K562 (cell line): ENCODE results near the gene PPDPF. TPM values are rescaled to one million over a fixed set of nuclear protein-coding genes. Genes with fewer than 3 reads are reported as not detected.

Source experiments
- ATAC-seq: fragments of 200-7000 bp; cut with Tn5 transposase; 3 replicates; pipeline ENCODE4 v1.9.1; 2020; ENCODE audit warnings: moderate library complexity
- BruUV-seq: library from RNA; stranded (reverse); fragments of 400-500 nt; replicated peaks from 2 replicates; lab custom pipeline; 2021; lab: Mats Ljungman, UMichigan
- CTCF ChIA-PET: fragments of 300-600 bp; formaldehyde crosslinking; extraction: SDS; loops from one replicate; lab custom pipeline; 2021; ENCODE audit warnings: low intra/inter-chr PET ratio; lab: Yijun Ruan, JAX
- POLR2A ChIA-PET: fragments of 300-600, 350-650 bp; sonication (Branson Sonifier 250); formaldehyde crosslinking; extraction: SDS; loops from one replicate; lab custom pipeline; 2021; ENCODE audit warnings: antibody characterized with exemption, inconsistent platforms; lab: Yijun Ruan, JAX
- DNase-seq, 4 experiments: peaks; one replicate each; pipeline versions ENCODE4 v3.0.0 to v3.0.0-alpha.2; 2011 to 2018; ENCODE audit warnings: low spot score in 3 of 4, mixed read lengths in 3 of 4; ENCODE audit errors: extremely low read depth in 1 of 4
- FAIRE-seq: peaks from 2 replicates; lab custom pipeline; 2011; peaks lifted over from hg19 to GRCh38; lab: Jason Lieb, UNC
- H2AFZ ChIP-seq: 2 replicates; pipeline ENCODE4 v1.6.0; 2011; ENCODE audit warnings: low read depth, low read length, control low read depth, inconsistent platforms
- H3K27ac ChIP-seq: fragments of 200-600 bp; 3 replicates; pipeline ENCODE4 v1.8.0; 2011; ENCODE audit warnings: low read depth, mild to moderate bottlenecking, control low read depth, inconsistent platforms, low read length, moderate library complexity, mixed read lengths; ENCODE audit errors: extremely low read depth
- H3K27me3 ChIP-seq, 2 experiments: fragments of 300-600 bp in 1 of 2; 2 replicates in 1 of 2; 3 replicates in 1 of 2; pipeline versions ENCODE4 v1.6.0 to v1.8.0; 2011; ENCODE audit warnings: inconsistent platforms in 2 of 2, low read length in 2 of 2, mild to moderate bottlenecking in 1 of 2, mixed read lengths in 1 of 2, moderate library complexity in 1 of 2; ENCODE audit not compliant: control insufficient read depth in 2 of 2, insufficient read depth in 2 of 2
- H3K36me3 ChIP-seq: fragments of 300-600 bp; 3 replicates; pipeline ENCODE4 v1.8.0; 2011; ENCODE audit warnings: mild to moderate bottlenecking, low read length, inconsistent platforms; ENCODE audit not compliant: control insufficient read depth, insufficient read depth
- H3K4me1 ChIP-seq, 2 experiments: fragments of 200-600 bp in 1 of 2; replicated peaks in 1 of 2; 2 replicates in 1 of 2; 3 replicates in 1 of 2; pipeline versions ENCODE4 v1.5.1 to v1.8.0; 2011; ENCODE audit warnings: inconsistent platforms in 2 of 2, low read length in 2 of 2, mild to moderate bottlenecking in 1 of 2, mixed read lengths in 1 of 2, moderate library complexity in 1 of 2; ENCODE audit not compliant: control insufficient read depth in 2 of 2, insufficient read depth in 2 of 2
- H3K4me2 ChIP-seq: 2 replicates; pipeline ENCODE4 v1.6.1; 2011; ENCODE audit warnings: low read length, control low read depth, inconsistent platforms, mixed read lengths; ENCODE audit not compliant: insufficient read depth
- H3K4me3 ChIP-seq: fragments of 200-600 bp; sonication (generic), shearing (Covaris generic); 2 replicates; pipeline ENCODE4 v1.5.1; 2016; ENCODE audit warnings: control low read depth, inconsistent platforms
- H3K79me2 ChIP-seq: fragments of 200-600 bp; 3 replicates; pipeline ENCODE4 v1.8.0; 2011; ENCODE audit warnings: low read length, inconsistent platforms; ENCODE audit not compliant: control insufficient read depth, insufficient read depth
- H3K9ac ChIP-seq, 2 experiments: 2 replicates each; pipeline versions ENCODE4 v1.6.0 to v1.6.1; 2011; ENCODE audit warnings: low read depth in 2 of 2, low read length in 2 of 2, control low read depth in 1 of 2, inconsistent platforms in 1 of 2, mild to moderate bottlenecking in 1 of 2, mixed read lengths in 1 of 2; ENCODE audit not compliant: insufficient read depth in 1 of 2
- H3K9me1 ChIP-seq: one replicate; pipeline ENCODE4 v1.6.0; 2011; ENCODE audit warnings: inconsistent platforms, mild to moderate bottlenecking, low read length, moderate library complexity; ENCODE audit not compliant: control insufficient read depth, insufficient read depth
- H3K9me3 ChIP-seq: replicated peaks from 2 replicates; pipeline ENCODE4 v1.5.1; 2011; ENCODE audit warnings: low read depth, low read length, inconsistent platforms; ENCODE audit not compliant: control insufficient read depth, insufficient read depth
- H4K20me1 ChIP-seq: replicated peaks from 2 replicates; pipeline ENCODE4 v1.6.1; 2011; ENCODE audit warnings: low read length, inconsistent platforms, mixed read lengths; ENCODE audit not compliant: control insufficient read depth, insufficient read depth
- CCAR2 ChIP-seq: fragments of 200-400 bp; formaldehyde crosslinking; IDR thresholded peaks from 2 replicates; pipeline ENCODE4 v1.6.1; 2017; ENCODE audit warnings: mild to moderate bottlenecking, low read depth, low read length
- FOXA1 ChIP-seq: fragments of 450-650 bp; IDR thresholded peaks from 2 replicates; pipeline ENCODE4 v1.6.1; 2016; ENCODE audit warnings: mild to moderate bottlenecking, borderline replicate concordance
- FOXK1 ChIP-seq: sonication (generic); formaldehyde crosslinking; IDR thresholded peaks from 2 replicates; pipeline ENCODE4 v1.8.0; 2022; ENCODE audit warnings: missing genetic modification reagents, mild to moderate bottlenecking, borderline replicate concordance
- GABPB1 ChIP-seq: sonication (generic); formaldehyde crosslinking; IDR thresholded peaks from 2 replicates; pipeline ENCODE4 v1.8.0; 2022; ENCODE audit warnings: mild to moderate bottlenecking, missing genetic modification reagents
- KLF16 ChIP-seq: IDR thresholded peaks from 2 replicates; pipeline ENCODE4 v1.6.1; 2016; ENCODE audit warnings: antibody characterized with exemption
- SP2 ChIP-seq: IDR thresholded peaks from 2 replicates; pipeline ENCODE4 v1.6.1; 2011; ENCODE audit warnings: mild to moderate bottlenecking, low read depth, low read length, moderate library complexity; ENCODE audit not compliant: poor library complexity, severe bottlenecking; ENCODE audit errors: extremely low read depth
- STAT5A ChIP-seq: IDR thresholded peaks from 2 replicates; pipeline ENCODE4 v1.6.1; 2012; ENCODE audit warnings: low read length, inconsistent platforms, borderline replicate concordance
- STAT6 ChIP-seq: sonication (generic); formaldehyde crosslinking; IDR thresholded peaks from 2 replicates; pipeline ENCODE4 v1.8.1; 2023; ENCODE audit warnings: mild to moderate bottlenecking, missing genetic modification reagents
- ZNF217 ChIP-seq: sonication (generic); formaldehyde crosslinking; IDR thresholded peaks from 2 replicates; pipeline ENCODE4 v1.8.0; 2022; ENCODE audit warnings: mild to moderate bottlenecking, missing genetic modification reagents
- ZNF696 ChIP-seq: fragments of 250-450 bp; sonication (Bioruptor Pico); conservative IDR thresholded peaks from 2 replicates; pipeline ENCODE4 v1.4.0; 2020; ENCODE audit warnings: mild to moderate bottlenecking, moderate library complexity
- whole genome bisulfite sequencing: fragments of 100-300 bp; shearing (Covaris generic); methylation state at CpG from one replicate; pipeline ENCODE4 v1.1.6; 2016; ENCODE audit warnings: low coverage, mixed read lengths; ENCODE audit not compliant: insufficient coverage; ENCODE audit errors: missing lambda C conversion rate; 5-methylcytosine and 5-hydroxymethylcytosine counted together
- in situ Hi-C: fragments of 300-500 bp; cut with MboI; formaldehyde crosslinking; loops from 4 replicates; pipeline ENCODE4 v1.15.0; 2018; ENCODE audit warnings: inconsistent platforms, mixed read lengths
- intact Hi-C: fragments of 100-400 bp; cut with micrococcal nuclease; formaldehyde crosslinking; loops from 2 replicates; pipeline ENCODE4 v1.14.2; 2022
- polyA plus RNA-seq, 8 experiments: library from polyadenylated mRNA; depleted of rRNA in 4 of 8; stranded (reverse) in 5 of 8; unstranded in 3 of 8; fragments of >200 nt; fragmentation: Nextera tagmentation in 2 of 8; fragmentation: Illumina TruSeq in 1 of 8; extraction: Ambion mirVana in 2 of 8; extraction: Trizol in 1 of 8; gene quantifications; 2 replicates each; pipeline versions ENCODE4 v1.2.1 to v1.2.3, GENCODE V29; 2011 to 2014; ENCODE audit warnings: inconsistent platforms in 1 of 8, missing spikeins in 1 of 8
- total RNA-seq, 7 experiments: library from RNA; depleted of rRNA in 6 of 7; stranded (reverse); fragments of >200 nt in 6 of 7; fragmentation: Illumina TruSeq in 2 of 7; extraction: Trizol in 2 of 7; gene quantifications; 2 replicates each; pipeline versions ENCODE4 v1.2.1 to v1.2.3, GENCODE V29; 2011 to 2021; ENCODE audit warnings: low replicate concordance in 1 of 7
- TF ChIP-seq, protein P1 (sequence below): fragments of 200-800 bp; sonication (Bioruptor generic); IDR thresholded peaks from 2 replicates; pipeline ENCODE4 v1.6.1; 2016; ENCODE audit warnings: missing genetic modification characterization, missing compliant biosample characterization
- TF ChIP-seq, protein P2 (sequence below): fragments of 450-650 bp; IDR thresholded peaks from 2 replicates; pipeline ENCODE4 v1.6.1; 2016; ENCODE audit warnings: borderline replicate concordance

Gene PPDPF
- total and polyA plus RNA-seq, 9 of the 15 experiments (the other 6 are each of a cell fraction or from before 2014, with no cell fraction given), result 0.77 to 233 (median 10.5) TPM

DNA sequence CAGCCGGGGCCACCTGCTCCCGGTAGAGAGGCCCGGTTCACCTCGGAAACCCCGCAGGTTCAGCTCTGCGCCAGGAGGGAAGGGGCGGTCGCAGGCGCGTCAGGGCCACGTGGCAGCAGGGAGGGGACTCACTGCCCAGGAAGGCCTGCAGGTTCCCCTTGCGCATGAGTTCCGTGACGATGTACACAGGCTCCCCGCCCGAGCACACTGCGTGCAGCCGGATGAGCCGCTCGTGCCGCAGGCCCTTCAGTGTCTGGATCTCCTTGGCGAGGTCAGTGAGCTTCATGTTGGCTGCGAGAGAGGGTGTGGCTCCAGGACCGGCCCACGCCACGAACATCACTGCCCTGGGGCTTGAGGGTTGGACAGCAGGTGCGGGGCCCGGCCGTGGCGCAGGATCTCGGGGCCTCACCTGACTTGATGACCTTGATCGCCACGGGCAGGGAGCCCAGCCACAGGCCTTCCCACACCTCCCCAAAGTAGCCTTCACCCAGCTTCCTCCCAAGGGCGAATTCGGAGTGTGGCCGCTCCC lies 21.5 kb downstream of the PPDPF start:
- Histone ChIP-seq H3K27me3 (peaks cover 0 to 40% of the 10 kb centered on the region in 2 experiments; a peak in 3 of 5 replicates), H3K79me2 (no peaks in the 10 kb centered on the region), H3K9me3 (no peaks in the 10 kb centered on the region), H3K4me2 (no peak overlapping the region), H3K9ac (peak overlapping the region in 1 of 2 experiments; percentile 74; a peak in 2 of 4 replicates), H2AFZ (peak overlapping the region; percentile 51; the same call in 1 of the 2 replicates), H3K27ac (no peak overlapping the region), H4K20me1 (peaks cover 3% of the 10 kb centered on the region), H3K4me1 (peaks cover 6 to 91% of the 10 kb centered on the region in 2 experiments; a peak in 4 of 5 replicates), H3K4me3 (no peak overlapping the region), H3K9me1 (no peaks in the 10 kb centered on the region), H3K36me3 (no peaks in the 10 kb centered on the region)
- 32% methylated on average over 34 of the region's 36 CpGs for WGBS
- in situ Hi-C loops, result no loop called here
- FAIRE-seq (no peak), ATAC-seq (no peak), DNase-seq (peak in 2 of 4 experiments; percentile 44 to 46)
- CTCF ChIA-PET, result interaction anchor here (0.7 kb wide), 1 partner anchor 430 kb away, joined by 3 read pairs; no protein-coding TSS in a partner anchor
- no TSS peak for BruUV-seq
- POLR2A ChIA-PET, result interaction anchor here (0.6 to 1.6 kb wide), 2 partner anchors 16 to 21 kb away, joined by 3 to 4 read pairs; partner anchors contain the start of gene PPDPF
- intact Hi-C loops, result no loop called here
- TF ChIP-seq STAT5A (no peak), CCAR2 (no peak), FOXK1 (CRISPR knock-in tag) (no peak), KLF16 (no peak), STAT6 (no peak), GABPB1 (CRISPR knock-in tag) (no peak), FOXA1 (no peak), ZNF217 (CRISPR knock-in tag) (no peak), SP2 (no peak), ZNF696 (CRISPR knock-in tag) (no peak)
- TF ChIP-seq, protein P1, sequence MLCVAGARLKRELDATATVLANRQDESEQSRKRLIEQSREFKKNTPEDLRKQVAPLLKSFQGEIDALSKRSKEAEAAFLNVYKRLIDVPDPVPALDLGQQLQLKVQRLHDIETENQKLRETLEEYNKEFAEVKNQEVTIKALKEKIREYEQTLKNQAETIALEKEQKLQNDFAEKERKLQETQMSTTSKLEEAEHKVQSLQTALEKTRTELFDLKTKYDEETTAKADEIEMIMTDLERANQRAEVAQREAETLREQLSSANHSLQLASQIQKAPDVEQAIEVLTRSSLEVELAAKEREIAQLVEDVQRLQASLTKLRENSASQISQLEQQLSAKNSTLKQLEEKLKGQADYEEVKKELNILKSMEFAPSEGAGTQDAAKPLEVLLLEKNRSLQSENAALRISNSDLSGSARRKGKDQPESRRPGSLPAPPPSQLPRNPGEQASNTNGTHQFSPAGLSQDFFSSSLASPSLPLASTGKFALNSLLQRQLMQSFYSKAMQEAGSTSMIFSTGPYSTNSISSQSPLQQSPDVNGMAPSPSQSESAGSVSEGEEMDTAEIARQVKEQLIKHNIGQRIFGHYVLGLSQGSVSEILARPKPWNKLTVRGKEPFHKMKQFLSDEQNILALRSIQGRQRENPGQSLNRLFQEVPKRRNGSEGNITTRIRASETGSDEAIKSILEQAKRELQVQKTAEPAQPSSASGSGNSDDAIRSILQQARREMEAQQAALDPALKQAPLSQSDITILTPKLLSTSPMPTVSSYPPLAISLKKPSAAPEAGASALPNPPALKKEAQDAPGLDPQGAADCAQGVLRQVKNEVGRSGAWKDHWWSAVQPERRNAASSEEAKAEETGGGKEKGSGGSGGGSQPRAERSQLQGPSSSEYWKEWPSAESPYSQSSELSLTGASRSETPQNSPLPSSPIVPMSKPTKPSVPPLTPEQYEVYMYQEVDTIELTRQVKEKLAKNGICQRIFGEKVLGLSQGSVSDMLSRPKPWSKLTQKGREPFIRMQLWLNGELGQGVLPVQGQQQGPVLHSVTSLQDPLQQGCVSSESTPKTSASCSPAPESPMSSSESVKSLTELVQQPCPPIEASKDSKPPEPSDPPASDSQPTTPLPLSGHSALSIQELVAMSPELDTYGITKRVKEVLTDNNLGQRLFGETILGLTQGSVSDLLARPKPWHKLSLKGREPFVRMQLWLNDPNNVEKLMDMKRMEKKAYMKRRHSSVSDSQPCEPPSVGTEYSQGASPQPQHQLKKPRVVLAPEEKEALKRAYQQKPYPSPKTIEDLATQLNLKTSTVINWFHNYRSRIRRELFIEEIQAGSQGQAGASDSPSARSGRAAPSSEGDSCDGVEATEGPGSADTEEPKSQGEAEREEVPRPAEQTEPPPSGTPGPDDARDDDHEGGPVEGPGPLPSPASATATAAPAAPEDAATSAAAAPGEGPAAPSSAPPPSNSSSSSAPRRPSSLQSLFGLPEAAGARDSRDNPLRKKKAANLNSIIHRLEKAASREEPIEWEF, result no peak
- TF ChIP-seq, protein P2, sequence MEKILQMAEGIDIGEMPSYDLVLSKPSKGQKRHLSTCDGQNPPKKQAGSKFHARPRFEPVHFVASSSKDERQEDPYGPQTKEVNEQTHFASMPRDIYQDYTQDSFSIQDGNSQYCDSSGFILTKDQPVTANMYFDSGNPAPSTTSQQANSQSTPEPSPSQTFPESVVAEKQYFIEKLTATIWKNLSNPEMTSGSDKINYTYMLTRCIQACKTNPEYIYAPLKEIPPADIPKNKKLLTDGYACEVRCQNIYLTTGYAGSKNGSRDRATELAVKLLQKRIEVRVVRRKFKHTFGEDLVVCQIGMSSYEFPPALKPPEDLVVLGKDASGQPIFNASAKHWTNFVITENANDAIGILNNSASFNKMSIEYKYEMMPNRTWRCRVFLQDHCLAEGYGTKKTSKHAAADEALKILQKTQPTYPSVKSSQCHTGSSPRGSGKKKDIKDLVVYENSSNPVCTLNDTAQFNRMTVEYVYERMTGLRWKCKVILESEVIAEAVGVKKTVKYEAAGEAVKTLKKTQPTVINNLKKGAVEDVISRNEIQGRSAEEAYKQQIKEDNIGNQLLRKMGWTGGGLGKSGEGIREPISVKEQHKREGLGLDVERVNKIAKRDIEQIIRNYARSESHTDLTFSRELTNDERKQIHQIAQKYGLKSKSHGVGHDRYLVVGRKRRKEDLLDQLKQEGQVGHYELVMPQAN, result no peak
